ENCODE measurements around the gene GAB1.

The GAB1 gene

GRCh38 chr4:143486314-143486713 is 149.6 kb downstream of the GAB1 start:
- H3F3A ChIP-seq (ENCODE audit: insufficient read depth, low read length): no peaks in the 10 kb centered on the region
- no peak overlapping the region for H3K4me2 ChIP-seq (ENCODE audit: low read length)
- H3K36me3 ChIP-seq (ENCODE audit: insufficient read depth, low read length): no peaks in the 10 kb centered on the region
- H3K4me1 ChIP-seq (ENCODE audit: insufficient read depth, low read length, severe bottlenecking): no peaks in the 10 kb centered on the region
- H3K27ac ChIP-seq (ENCODE audit: low read depth, low read length, poor library complexity, severe bottlenecking): no peak overlapping the region
- TF ChIP-seq CTCF (IDR thresholded peaks at IDR 0.05; ENCODE audit: low read length): no peak
- no peak for TF ChIP-seq EZH2 (IDR thresholded peaks at IDR 0.05; ENCODE audit: borderline replicate concordance, low read length)
- H3K9me2 ChIP-seq (ENCODE audit: low read depth, low read length): no peaks in the 10 kb centered on the region
- H3K9ac ChIP-seq (ENCODE audit: low read length): no peak overlapping the region
- no peaks in the 10 kb centered on the region for H3K27me3 ChIP-seq (ENCODE audit: insufficient read depth, low read length)
- H3K79me2 ChIP-seq (ENCODE audit: insufficient read depth, low read length): no peaks in the 10 kb centered on the region
- H3K4me3 ChIP-seq (ENCODE audit: low read depth, low read length, poor library complexity, severe bottlenecking): no peak overlapping the region
- H3K9me3 ChIP-seq (ENCODE audit: low read length): no peaks in the 10 kb centered on the region
- H2AFZ ChIP-seq (ENCODE audit: low read length): no peak overlapping the region
- H4K20me1 ChIP-seq (ENCODE audit: insufficient read depth, low read length): no peaks in the 10 kb centered on the region

GRCh38 chr4:143488687-143489086 is 152.0 kb downstream of the GAB1 start:
- no peaks in the 10 kb centered on the region for H3F3A ChIP-seq (ENCODE audit: insufficient read depth, low read length)
- no peaks in the 10 kb centered on the region for H3K9me2 ChIP-seq (ENCODE audit: low read depth, low read length)
- H3K9me3 ChIP-seq (ENCODE audit: low read length): no peaks in the 10 kb centered on the region
- no peaks in the 10 kb centered on the region for H3K27me3 ChIP-seq (ENCODE audit: insufficient read depth, low read length)
- H3K9ac ChIP-seq (ENCODE audit: low read length): no peak overlapping the region
- no peak for TF ChIP-seq EZH2 (IDR thresholded peaks at IDR 0.05; ENCODE audit: borderline replicate concordance, low read length)
- no peak for TF ChIP-seq CTCF (IDR thresholded peaks at IDR 0.05; ENCODE audit: low read length)
- no peaks in the 10 kb centered on the region for H3K36me3 ChIP-seq (ENCODE audit: insufficient read depth, low read length)
- no peaks in the 10 kb centered on the region for H3K79me2 ChIP-seq (ENCODE audit: insufficient read depth, low read length)
- H3K4me2 ChIP-seq (ENCODE audit: low read length): no peak overlapping the region
- no peak overlapping the region for H2AFZ ChIP-seq (ENCODE audit: low read length)
- H3K4me1 ChIP-seq (ENCODE audit: insufficient read depth, low read length, severe bottlenecking): no peaks in the 10 kb centered on the region
- no peak overlapping the region for H3K4me3 ChIP-seq (ENCODE audit: low read depth, low read length, poor library complexity, severe bottlenecking)
- H4K20me1 ChIP-seq (ENCODE audit: insufficient read depth, low read length): no peaks in the 10 kb centered on the region
- H3K27ac ChIP-seq (ENCODE audit: low read depth, low read length, poor library complexity, severe bottlenecking): no peak overlapping the region

- no peak overlapping the region for H3K9ac ChIP-seq (ENCODE audit: low read length)
- no peaks in the 10 kb centered on the region for H3K9me2 ChIP-seq (ENCODE audit: low read depth, low read length)
- H3K36me3 ChIP-seq (ENCODE audit: insufficient read depth, low read length): no peaks in the 10 kb centered on the region
- H3K27me3 ChIP-seq (ENCODE audit: insufficient read depth, low read length): no peaks in the 10 kb centered on the region
- H3K4me2 ChIP-seq (ENCODE audit: low read length): no peak overlapping the region
- no peaks in the 10 kb centered on the region for H3K9me3 ChIP-seq (ENCODE audit: low read length)
- no peaks in the 10 kb centered on the region for H3K4me1 ChIP-seq (ENCODE audit: insufficient read depth, low read length, severe bottlenecking)
- TF ChIP-seq CTCF (IDR thresholded peaks at IDR 0.05; ENCODE audit: low read length) (no peak), EZH2 (IDR thresholded peaks at IDR 0.05; ENCODE audit: borderline replicate concordance, low read length) (no peak)
- no peak overlapping the region for H3K27ac ChIP-seq (ENCODE audit: low read depth, low read length, poor library complexity, severe bottlenecking)
- H3K79me2 ChIP-seq (ENCODE audit: insufficient read depth, low read length): no peaks in the 10 kb centered on the region
- H2AFZ ChIP-seq (ENCODE audit: low read length): no peak overlapping the region
- no peak overlapping the region for H3K4me3 ChIP-seq (ENCODE audit: low read depth, low read length, poor library complexity, severe bottlenecking)
- no peaks in the 10 kb centered on the region for H4K20me1 ChIP-seq (ENCODE audit: insufficient read depth, low read length)
- no peaks in the 10 kb centered on the region for H3F3A ChIP-seq (ENCODE audit: insufficient read depth, low read length)
Measured at GRCh38 chr4:143489106-143489505, 152.4 kb downstream of the GAB1 start.
